Spleen (tissue), 11 donors: ENCODE data around the gene ABCB4. TPM values are rescaled to one million over a fixed set of nuclear protein-coding genes. Genes with fewer than 3 reads are reported as not detected.

Experiments used
- DNase-seq: peaks from one replicate; pipeline ENCODE4 v3.0.0-alpha.2; 2020
- H3K27ac ChIP-seq, 8 donors: fragments of 200-600 bp; sonication (generic) in 7 of 8; 1 replicate in 4 of 8; 2 replicates in 4 of 8; pipeline versions ENCODE4 v1.5.0 to v1.8.0; 2016 to 2021; ENCODE audit warnings: inconsistent platforms in 4 of 8, mild to moderate bottlenecking in 4 of 8, moderate library complexity in 1 of 8
- H3K27me3 ChIP-seq, 7 donors: fragments of 200-600 bp; sonication (generic) in 6 of 7; replicated peaks in 1 of 7; 1 replicate in 4 of 7; 2 replicates in 3 of 7; pipeline versions ENCODE4 v1.5.0 to v1.8.0; 2016 to 2021; ENCODE audit warnings: inconsistent platforms in 3 of 7, mild to moderate bottlenecking in 1 of 7
- H3K36me3 ChIP-seq, 6 donors: fragments of 200-600 bp; sonication (generic) in 5 of 6; 1 replicate in 4 of 6; 2 replicates in 2 of 6; pipeline versions ENCODE4 v1.5.0 to v1.8.0; 2016 to 2021; ENCODE audit warnings: inconsistent platforms in 2 of 6
- H3K4me1 ChIP-seq, 6 donors: fragments of 200-600 bp; sonication (generic) in 5 of 6; 1 replicate in 3 of 6; 2 replicates in 3 of 6; pipeline versions ENCODE4 v1.5.0 to v1.8.0; 2016 to 2021; ENCODE audit warnings: inconsistent platforms in 3 of 6
- H3K4me3 ChIP-seq, 8 donors: fragments of 200-600 bp; sonication (generic) in 7 of 8; 1 replicate in 4 of 8; 2 replicates in 4 of 8; pipeline versions ENCODE4 v1.5.0 to v1.8.0; 2016 to 2021; ENCODE audit warnings: inconsistent platforms in 4 of 8, mild to moderate bottlenecking in 4 of 8, moderate library complexity in 2 of 8
- H3K9me3 ChIP-seq, 8 donors: fragments of 200-600 bp; sonication (generic) in 7 of 8; 1 replicate in 4 of 8; 2 replicates in 4 of 8; pipeline versions ENCODE4 v1.5.0 to v1.8.0; 2016 to 2021; ENCODE audit warnings: inconsistent platforms in 4 of 8
- POLR2A ChIP-seq, 3 donors: fragments of 450-650 bp; IDR thresholded peaks; one replicate each; pipeline ENCODE4 v1.5.1; 2017; ENCODE audit warnings: antibody characterized with exemption in 3 of 3, mild to moderate bottlenecking in 1 of 3
- POLR2AphosphoS5 ChIP-seq, 3 donors: sonication (generic); formaldehyde crosslinking; IDR thresholded peaks; one replicate each; pipeline ENCODE4 v1.5.1; 2017; ENCODE audit warnings: antibody characterized with exemption in 3 of 3
- WGBS, 5 donors: extraction: QIAGEN DNeasy Blood & Tissue Kit in 3 of 5; methylation state at CpG; one replicate each; pipeline versions ENCODE4 v1.1.5 to v1.1.7; 2013 to 2018; 5-methylcytosine and 5-hydroxymethylcytosine counted together
- intact Hi-C: fragments of 100-400 bp; cut with DNase I; formaldehyde crosslinking; loops from one replicate; pipeline ENCODE4 v1.15.0; 2023; ENCODE audit warnings: low total_unique reads
- polyA plus RNA-seq, 3 donors: library from polyadenylated mRNA; stranded (reverse); fragments of 200-250 nt; gene quantifications; one replicate each; pipeline ENCODE4 v1.2.1, GENCODE V29; 2013
- total RNA-seq, 7 donors: library from RNA; depleted of rRNA in 3 of 7; stranded (reverse); fragments of >200 nt in 3 of 7; fragmentation: NEBNext Ultra II Directional in 4 of 7; extraction: Animal tissue kit (Norgen Biotek cat#: 25700) in 4 of 7; gene quantifications; one replicate each; pipeline versions ENCODE4 v1.1.0 to v1.2.1, GENCODE V29; 2016 to 2021
- TF ChIP-seq, protein P1 (sequence below), 11 experiments: fragments of 200-600 bp in 7 of 11; fragments of 450-650 bp in 4 of 11; sonication (generic) in 4 of 11; IDR thresholded peaks in 8 of 11; conservative IDR thresholded peaks in 3 of 11; 1 replicate in 7 of 11; 2 replicates in 4 of 11; pipeline versions ENCODE4 v1.4.0 to v1.8.0; 2016 to 2021; ENCODE audit warnings: antibody characterized with exemption in 11 of 11, inconsistent platforms in 4 of 11, mild to moderate bottlenecking in 1 of 11
- donor health status: healthy with polysubstance abuse.
- donor health status: DM: no; HTN: no; CAD: no; lungs with moderate emphysema.
- donor health status: DM: no; HTN: no; CAD: no.
- donor health status: Bipolar disorder and iron deficiency.
- donor health status: healthy.
- donor health status: DM: no; HTN: no; CAD: no.
- donor health status: DM: yes; HTN: yes; CAD: no.

ABCB4 gene
- total and polyA plus RNA-seq, 10 donors = 12.1 to 37.5 (median 21.7) TPM

DNA sequence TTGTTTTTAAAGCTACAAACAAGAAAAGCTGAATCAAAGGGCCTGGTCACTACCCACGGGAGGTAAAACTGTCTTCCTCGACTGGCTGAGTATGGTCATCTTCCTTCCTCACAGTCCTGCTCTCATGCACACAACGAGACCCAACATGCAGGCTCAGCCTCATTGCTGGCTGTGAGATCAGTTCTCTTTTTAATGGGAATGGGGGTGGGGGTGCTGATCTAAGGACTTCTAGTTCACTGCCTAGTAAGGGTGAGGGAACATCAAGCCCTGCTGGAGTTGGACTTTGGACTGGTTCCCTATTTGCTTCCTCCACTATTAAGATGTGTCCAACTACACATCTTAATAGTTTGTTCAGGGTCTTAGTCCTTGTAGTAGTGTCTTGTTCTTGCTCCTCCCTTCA lies 48.2 kb downstream of the ABCB4 start:
- Histone ChIP-seq H3K27me3 (no peaks in the 10 kb centered on the region), H3K9me3 (no peaks in the 10 kb centered on the region), H3K36me3 (peaks cover 0 to 63% (median 0%) of the 10 kb centered on the region in 6 donors), H3K27ac (no peak overlapping the region), H3K4me1 (no peaks in the 10 kb centered on the region), H3K4me3 (no peak overlapping the region)
- DNase-seq = no peak
- TF ChIP-seq POLR2A (IDR thresholded peaks at IDR 0.05) (no peak), POLR2AphosphoS5 (IDR thresholded peaks at IDR 0.05) (no peak)
- TF ChIP-seq, protein P1, sequence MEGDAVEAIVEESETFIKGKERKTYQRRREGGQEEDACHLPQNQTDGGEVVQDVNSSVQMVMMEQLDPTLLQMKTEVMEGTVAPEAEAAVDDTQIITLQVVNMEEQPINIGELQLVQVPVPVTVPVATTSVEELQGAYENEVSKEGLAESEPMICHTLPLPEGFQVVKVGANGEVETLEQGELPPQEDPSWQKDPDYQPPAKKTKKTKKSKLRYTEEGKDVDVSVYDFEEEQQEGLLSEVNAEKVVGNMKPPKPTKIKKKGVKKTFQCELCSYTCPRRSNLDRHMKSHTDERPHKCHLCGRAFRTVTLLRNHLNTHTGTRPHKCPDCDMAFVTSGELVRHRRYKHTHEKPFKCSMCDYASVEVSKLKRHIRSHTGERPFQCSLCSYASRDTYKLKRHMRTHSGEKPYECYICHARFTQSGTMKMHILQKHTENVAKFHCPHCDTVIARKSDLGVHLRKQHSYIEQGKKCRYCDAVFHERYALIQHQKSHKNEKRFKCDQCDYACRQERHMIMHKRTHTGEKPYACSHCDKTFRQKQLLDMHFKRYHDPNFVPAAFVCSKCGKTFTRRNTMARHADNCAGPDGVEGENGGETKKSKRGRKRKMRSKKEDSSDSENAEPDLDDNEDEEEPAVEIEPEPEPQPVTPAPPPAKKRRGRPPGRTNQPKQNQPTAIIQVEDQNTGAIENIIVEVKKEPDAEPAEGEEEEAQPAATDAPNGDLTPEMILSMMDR (IDR thresholded peaks at IDR 0.05 in 8 of 11, conservative IDR thresholded peaks at IDR 0.05 in 3 of 11) = no peak
- 65 to 93% (median 80%) methylated on average over 3 of the region's 3 CpGs for WGBS, 5 donors
- intact Hi-C loops = no loop called here

DNA sequence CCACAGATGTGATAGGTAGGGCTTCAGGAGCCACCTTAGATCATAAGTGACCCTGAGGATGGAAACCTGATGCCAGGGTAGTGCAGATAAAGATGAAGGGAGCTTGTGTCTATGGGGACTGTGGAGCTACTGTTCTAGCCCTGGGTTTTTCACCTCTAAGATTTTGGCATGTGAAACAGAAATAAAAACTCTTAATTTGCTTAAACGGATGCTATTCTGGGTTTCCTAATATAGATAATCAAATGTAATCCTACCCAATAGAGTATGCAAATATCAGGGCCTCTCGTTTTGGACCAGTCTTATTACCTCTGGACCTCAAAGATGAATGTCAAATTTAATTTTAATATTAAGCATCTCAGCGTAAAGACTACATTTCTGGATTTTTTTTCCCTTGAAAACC lies 49.3 kb downstream of the ABCB4 start:
- DNase-seq = no peak
- H3K9me3 ChIP-seq = no peaks in the 10 kb centered on the region
- no peaks in the 10 kb centered on the region for H3K27me3 ChIP-seq
- no peak for TF ChIP-seq POLR2A (IDR thresholded peaks at IDR 0.05)
- TF ChIP-seq, protein P1 (IDR thresholded peaks at IDR 0.05 in 8 of 11, conservative IDR thresholded peaks at IDR 0.05 in 3 of 11) = no peak
- TF ChIP-seq POLR2AphosphoS5 (IDR thresholded peaks at IDR 0.05) = no peak
- no peak overlapping the region for H3K27ac ChIP-seq
- no peak overlapping the region for H3K4me3 ChIP-seq
- 64 to 81% (median 77%) methylated on average over 3 of the region's 3 CpGs for WGBS, 5 donors
- intact Hi-C loops = no loop called here
- no peaks in the 10 kb centered on the region for H3K4me1 ChIP-seq
- peaks cover 0 to 63% (median 0%) of the 10 kb centered on the region in 6 donors for H3K36me3 ChIP-seq

DNA sequence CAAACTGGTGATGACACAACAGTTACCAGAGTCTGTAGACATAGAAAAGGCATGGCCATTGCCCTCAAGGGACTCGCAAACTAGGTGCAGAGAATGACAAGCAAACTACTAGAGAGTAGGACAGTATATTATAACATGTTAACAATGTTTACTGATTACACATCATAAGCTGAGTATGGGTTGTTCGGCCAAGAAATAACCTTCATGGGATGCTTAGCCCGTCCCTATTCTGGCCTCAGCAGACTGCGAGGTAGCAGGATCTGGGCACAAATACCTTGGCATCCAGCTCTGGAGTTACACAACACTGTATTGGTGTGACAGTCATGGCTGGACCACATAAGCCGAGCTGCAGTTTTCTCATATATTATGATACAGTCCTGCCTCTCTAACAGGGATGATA lies 51.4 kb downstream of the ABCB4 start:
- DNase-seq = no peak
- H3K9me3 ChIP-seq = no peaks in the 10 kb centered on the region
- H3K4me1 ChIP-seq = no peaks in the 10 kb centered on the region
- TF ChIP-seq POLR2AphosphoS5 (IDR thresholded peaks at IDR 0.05) (no peak), POLR2A (IDR thresholded peaks at IDR 0.05) (no peak)
- TF ChIP-seq, protein P1 (IDR thresholded peaks at IDR 0.05 in 8 of 11, conservative IDR thresholded peaks at IDR 0.05 in 3 of 11) = no peak
- intact Hi-C loops = no loop called here
- WGBS, 5 donors = 80 to 97% (median 90%) methylated on average over 5 of the region's 5 CpGs
- peaks cover 0 to 51% (median 0%) of the 10 kb centered on the region in 6 donors for H3K36me3 ChIP-seq
- H3K27ac ChIP-seq = no peak overlapping the region
- H3K27me3 ChIP-seq = no peaks in the 10 kb centered on the region
- H3K4me3 ChIP-seq = no peak overlapping the region

DNA sequence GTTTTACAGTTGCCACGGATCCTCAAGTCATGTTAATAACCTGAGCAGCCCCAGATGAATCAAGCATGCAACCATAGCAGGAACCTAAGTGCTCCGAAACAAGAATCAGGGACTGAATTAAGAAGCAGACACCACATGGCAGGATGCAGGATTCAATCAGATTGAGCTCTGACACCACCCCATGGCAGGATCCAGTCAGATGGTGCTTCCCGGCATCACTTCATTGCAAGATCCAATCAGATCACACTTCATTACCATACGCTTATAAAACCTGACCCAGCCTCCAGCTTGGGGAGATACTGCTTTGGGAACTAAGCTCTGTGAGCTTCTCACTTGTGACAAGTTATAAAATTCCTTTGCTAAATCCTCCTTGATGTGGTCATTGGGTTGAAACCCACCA lies 55.3 kb downstream of the ABCB4 start:
- intact Hi-C loops = no loop called here
- Histone ChIP-seq H3K36me3 (peaks cover 0 to 36% (median 0%) of the 10 kb centered on the region in 6 donors), H3K4me1 (peaks cover 0 to 6% (median 0%) of the 10 kb centered on the region in 6 donors), H3K27me3 (no peaks in the 10 kb centered on the region), H3K4me3 (no peak overlapping the region), H3K9me3 (no peaks in the 10 kb centered on the region), H3K27ac (no peak overlapping the region)
- no peak for DNase-seq
- 81 to 93% (median 88%) methylated on average over 4 of the region's 4 CpGs for WGBS, 5 donors
- TF ChIP-seq POLR2AphosphoS5 (IDR thresholded peaks at IDR 0.05) = no peak
- TF ChIP-seq POLR2A (IDR thresholded peaks at IDR 0.05) = no peak
- TF ChIP-seq, protein P1 (IDR thresholded peaks at IDR 0.05 in 8 of 11, conservative IDR thresholded peaks at IDR 0.05 in 3 of 11) = no peak
